Measurements from ENCODE around the gene UBE2A. TPM values are rescaled to one million over a fixed set of nuclear protein-coding genes. Genes with fewer than 3 reads are reported as not detected.

UBE2A gene
- total and polyA plus RNA-seq, 2 of the 13 experiments (the other 11 are each of a cell fraction or from before 2014, with no cell fraction given): 17.0 to 30.5 TPM

- no peak for TF ChIP-seq SNAPC4 (CRISPR knock-in tag; IDR thresholded peaks at IDR 0.05)
- TF ChIP-seq ZSCAN29 (CRISPR knock-in tag; conservative IDR thresholded peaks at IDR 0.05): no peak
- TF ChIP-seq ZNF75D (CRISPR knock-in tag; IDR thresholded peaks at IDR 0.05; ENCODE audit: borderline replicate concordance): no peak
- no peak; the same call in 1 of the 2 replicates for TF ChIP-seq GABPB1 (CRISPR knock-in tag; IDR thresholded peaks at IDR 0.05)
- TF ChIP-seq MXD3 (CRISPR knock-in tag; IDR thresholded peaks at IDR 0.05): no peak
- peak; percentile 65; the same call in 1 of the 2 replicates for TF ChIP-seq HOXA3 (CRISPR knock-in tag; IDR thresholded peaks at IDR 0.05)
- TF ChIP-seq ZNF777 (CRISPR knock-in tag; IDR thresholded peaks at IDR 0.05): no peak
- peak; percentile 62 for TF ChIP-seq THAP11 (CRISPR knock-in tag; IDR thresholded peaks at IDR 0.05)
- no peak for TF ChIP-seq MTA1 (CRISPR knock-in tag; IDR thresholded peaks at IDR 0.05; ENCODE audit: borderline replicate concordance)
- TF ChIP-seq ZNF263 (CRISPR knock-in tag; IDR thresholded peaks at IDR 0.05): 0 out of 2 replicates have a peak, but pooled peaks have one; percentile 23
Observed at GRCh38 chrX:119606280-119607017, 32.1 kb downstream of the UBE2A start, which contains the start of gene NKRF (continued).

Data from HepG2 (cell line).